PC-3 (cell line): ENCODE data around the gene RABGAP1L.
"Not testable (repeated sequence)": the region's sequence is repeated elsewhere in the genome, so short reads cannot be mapped to it uniquely, and the experiment has no call there.

Experiments
- EZH2 ChIP-seq: fragments of 300-600 bp; sonication (generic); IDR thresholded peaks from one replicate; pipeline ENCODE4 v1.6.1; 2017; ENCODE audit warnings: antibody characterized with exemption, mild to moderate bottlenecking, low read length; ENCODE audit not compliant: unreplicated experiment
- TF ChIP-seq, protein P1 (sequence below): fragments of 300-600 bp; sonication (generic); conservative IDR thresholded peaks from 2 replicates; pipeline ENCODE4 v1.5.1; 2017; ENCODE audit warnings: antibody characterized with exemption, low read depth, mild to moderate bottlenecking, low read length

DNA sequence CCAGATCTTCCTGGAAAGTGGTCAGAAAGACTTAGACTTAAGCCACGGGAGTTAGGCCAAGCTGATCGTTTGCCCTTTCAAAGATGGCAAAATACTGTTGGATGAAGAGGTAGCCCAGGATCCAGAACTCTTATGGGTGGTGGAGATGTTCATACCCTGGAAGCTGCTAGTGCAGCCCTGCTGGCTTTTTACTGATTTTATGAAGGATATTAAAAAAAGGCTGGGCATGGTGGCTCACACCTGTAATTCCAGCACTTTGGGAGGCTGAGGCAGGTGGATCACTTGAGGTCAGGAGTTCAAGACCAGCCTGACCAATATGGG, 864.6 kb downstream of the RABGAP1L start:
- TF ChIP-seq EZH2: not testable (repeated sequence)
- TF ChIP-seq, protein P1, sequence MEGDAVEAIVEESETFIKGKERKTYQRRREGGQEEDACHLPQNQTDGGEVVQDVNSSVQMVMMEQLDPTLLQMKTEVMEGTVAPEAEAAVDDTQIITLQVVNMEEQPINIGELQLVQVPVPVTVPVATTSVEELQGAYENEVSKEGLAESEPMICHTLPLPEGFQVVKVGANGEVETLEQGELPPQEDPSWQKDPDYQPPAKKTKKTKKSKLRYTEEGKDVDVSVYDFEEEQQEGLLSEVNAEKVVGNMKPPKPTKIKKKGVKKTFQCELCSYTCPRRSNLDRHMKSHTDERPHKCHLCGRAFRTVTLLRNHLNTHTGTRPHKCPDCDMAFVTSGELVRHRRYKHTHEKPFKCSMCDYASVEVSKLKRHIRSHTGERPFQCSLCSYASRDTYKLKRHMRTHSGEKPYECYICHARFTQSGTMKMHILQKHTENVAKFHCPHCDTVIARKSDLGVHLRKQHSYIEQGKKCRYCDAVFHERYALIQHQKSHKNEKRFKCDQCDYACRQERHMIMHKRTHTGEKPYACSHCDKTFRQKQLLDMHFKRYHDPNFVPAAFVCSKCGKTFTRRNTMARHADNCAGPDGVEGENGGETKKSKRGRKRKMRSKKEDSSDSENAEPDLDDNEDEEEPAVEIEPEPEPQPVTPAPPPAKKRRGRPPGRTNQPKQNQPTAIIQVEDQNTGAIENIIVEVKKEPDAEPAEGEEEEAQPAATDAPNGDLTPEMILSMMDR: not testable (repeated sequence)
